HG03575 (cell line): Measurements from ENCODE around the gene DCAF10.
"Not testable (repeated sequence)": the region's sequence is repeated elsewhere in the genome, so short reads cannot be mapped to it uniquely, and the experiment has no call there.

Experiments used
- ATAC-seq: cut with Tn5 transposase; IDR thresholded peaks from one replicate; pipeline ENCODE4 v1.9.1; 2021; ENCODE audit not compliant: unreplicated experiment, insufficient number of reproducible peaks, low FRiP score; ENCODE audit errors: extremely low read depth

Gene DCAF10

GRCh38 chr9:37903647-37904444 is 103.2 kb downstream of the DCAF10 start, which contains the start of gene SLC25A51:
TSS of gene SLC25A51 (minus strand) at chr9:37904127. CDS start at chr9:37888550, 15,577 bp downstream.
- ATAC-seq: peak; percentile 67

DNA sequence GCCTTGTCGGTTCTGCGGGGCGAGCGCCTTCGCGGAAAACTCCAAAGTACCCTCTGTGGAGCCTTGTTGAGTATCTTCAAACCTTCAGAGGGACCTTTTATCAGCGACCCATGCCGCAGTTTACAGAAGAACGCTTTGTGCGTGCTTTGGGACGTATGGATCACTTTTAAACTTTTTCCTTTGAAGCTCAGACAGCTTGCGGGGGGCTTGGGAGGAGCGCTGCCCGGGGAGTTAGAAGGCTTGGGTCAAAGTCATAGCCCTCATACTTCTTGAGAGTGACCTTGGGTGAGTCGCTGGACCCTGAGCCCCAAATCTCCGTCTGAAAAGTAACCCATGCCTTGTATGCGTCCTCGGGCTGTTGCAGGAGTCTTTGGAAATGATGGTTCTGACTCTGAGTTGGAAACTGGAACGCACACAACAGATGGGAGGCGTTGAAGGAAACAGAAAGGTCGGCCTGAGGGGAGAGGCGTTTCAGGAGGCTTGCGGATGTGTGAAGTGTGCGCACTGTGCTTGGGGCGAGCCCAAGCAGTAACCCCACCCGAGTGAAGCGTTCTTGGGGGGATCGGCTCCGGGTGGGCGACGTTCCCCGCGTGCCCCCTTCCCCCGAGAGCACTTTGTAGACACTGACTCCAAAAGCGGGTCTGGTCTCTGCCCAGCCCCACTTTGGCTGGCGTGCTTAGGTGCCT is 104.0 kb downstream of the DCAF10 start:
- no peak for ATAC-seq

- no peak for ATAC-seq
Measured at GRCh38 chr9:37905131-37905505, 104.5 kb downstream of the DCAF10 start.

- no peak for ATAC-seq
Measured at GRCh38 chr9:37905776-37906175, 105.2 kb downstream of the DCAF10 start.

GRCh38 chr9:37906312-37907239 is 106.0 kb downstream of the DCAF10 start:
- no peak for ATAC-seq

- no peak for ATAC-seq
Measured at GRCh38 chr9:37908283-37908682, 107.7 kb downstream of the DCAF10 start.

DNA sequence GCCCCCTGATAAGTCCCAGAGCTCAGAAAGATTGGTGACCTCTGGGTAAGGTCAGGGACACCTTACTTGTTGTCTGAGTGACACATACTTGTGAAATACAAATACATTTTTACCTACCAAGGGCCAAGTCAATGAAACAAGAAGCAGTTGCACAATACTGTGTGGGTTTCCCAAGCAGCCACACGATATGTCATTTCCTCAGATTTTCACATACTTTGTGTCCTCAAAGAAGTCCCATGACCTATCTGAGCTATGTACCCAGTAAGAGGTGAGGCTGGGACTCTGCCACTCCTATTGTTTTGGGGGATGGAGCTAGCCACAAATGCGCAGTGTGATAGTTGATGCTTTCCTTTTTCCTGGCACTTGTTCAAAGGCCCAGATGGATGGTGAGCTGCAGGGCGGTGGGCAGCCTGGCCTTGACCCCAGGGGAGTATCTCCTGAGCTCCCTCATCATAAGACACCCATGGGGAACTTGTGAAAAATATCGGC is 108.1 kb downstream of the DCAF10 start:
- no peak for ATAC-seq

DNA sequence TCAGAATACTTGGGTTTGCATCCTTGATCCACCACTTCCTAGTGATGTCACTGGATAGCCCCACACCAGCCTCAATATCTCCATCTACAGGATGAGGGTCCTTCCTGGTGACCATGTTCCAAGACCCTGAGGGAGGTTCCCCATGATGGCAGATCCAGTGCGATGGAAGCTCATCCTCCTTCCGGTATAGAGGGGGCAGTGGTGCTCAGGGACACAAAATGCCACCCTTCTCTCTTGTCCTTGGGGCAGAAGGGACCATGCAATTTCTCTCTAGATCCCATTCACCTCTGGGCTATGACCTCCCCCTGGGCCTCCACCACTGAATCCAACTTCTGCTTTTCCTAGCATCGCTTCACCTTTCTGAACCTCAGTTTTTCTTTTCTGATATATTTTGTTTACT is 108.7 kb downstream of the DCAF10 start:
- no peak for ATAC-seq

- ATAC-seq: not testable (repeated sequence)
Measured at GRCh38 chr9:37909836-37910235, 109.2 kb downstream of the DCAF10 start.

DNA sequence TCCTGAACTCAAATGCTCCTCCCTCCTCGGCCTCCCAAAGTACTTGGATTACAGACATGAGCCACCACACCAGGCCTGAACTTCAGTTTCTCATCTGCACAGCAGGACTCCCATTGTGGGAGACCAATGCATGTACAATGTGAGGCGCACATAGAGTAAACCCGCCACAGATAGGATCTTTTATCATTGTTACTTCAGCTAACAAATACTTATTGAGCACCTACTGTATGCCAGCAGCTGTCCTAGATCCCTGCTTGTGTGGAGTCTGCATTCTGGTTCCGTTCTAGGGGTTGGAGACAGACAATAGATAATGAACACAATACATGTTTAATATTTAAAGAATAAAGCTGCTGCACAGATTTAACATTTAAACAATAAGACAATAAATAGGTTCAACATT is 109.7 kb downstream of the DCAF10 start:
- no peak for ATAC-seq

DNA sequence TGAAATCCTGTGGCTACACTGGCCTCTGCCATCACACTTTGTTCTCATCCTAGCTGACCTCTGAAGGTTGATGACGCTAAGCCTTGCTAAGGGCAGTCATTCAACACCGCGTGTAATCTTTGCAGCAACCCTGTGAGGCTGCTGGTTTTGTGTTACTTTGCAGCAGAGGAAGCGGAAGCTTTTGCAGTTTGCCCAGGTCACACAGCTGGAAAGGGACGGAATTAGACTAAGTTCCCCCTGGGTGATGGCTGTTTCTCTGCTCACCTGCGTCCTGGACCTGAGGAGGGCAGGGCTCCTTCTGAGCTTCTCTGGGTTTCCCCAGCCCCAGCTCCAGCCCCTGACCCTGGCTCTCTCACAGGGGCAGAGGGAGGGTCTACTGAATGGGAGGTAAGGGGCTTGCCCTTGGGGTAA is 110.7 kb downstream of the DCAF10 start:
- ATAC-seq: no peak

- ATAC-seq: no peak
Measured at GRCh38 chr9:37913480-37914153, 113.0 kb downstream of the DCAF10 start.

DNA sequence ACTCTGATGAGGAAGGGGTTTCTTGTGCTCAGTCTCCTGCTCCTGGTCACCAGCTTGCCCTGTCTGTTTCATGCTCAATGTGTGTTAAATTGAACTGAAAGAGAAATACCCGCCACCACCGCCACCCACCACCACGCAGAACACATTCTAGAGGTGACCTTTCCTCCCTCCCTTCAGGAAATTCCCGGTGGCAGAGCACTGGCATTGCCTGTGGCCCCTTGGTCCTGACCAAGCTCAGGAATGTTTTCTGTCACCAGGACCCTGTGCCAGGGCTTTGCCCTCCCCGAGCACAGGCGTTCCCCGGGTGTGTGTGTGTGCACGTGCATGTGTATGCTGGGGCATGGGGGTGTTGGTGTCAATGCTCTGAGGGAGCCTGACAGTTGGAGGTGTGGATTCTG is 113.6 kb downstream of the DCAF10 start:
- ATAC-seq: no peak

DNA sequence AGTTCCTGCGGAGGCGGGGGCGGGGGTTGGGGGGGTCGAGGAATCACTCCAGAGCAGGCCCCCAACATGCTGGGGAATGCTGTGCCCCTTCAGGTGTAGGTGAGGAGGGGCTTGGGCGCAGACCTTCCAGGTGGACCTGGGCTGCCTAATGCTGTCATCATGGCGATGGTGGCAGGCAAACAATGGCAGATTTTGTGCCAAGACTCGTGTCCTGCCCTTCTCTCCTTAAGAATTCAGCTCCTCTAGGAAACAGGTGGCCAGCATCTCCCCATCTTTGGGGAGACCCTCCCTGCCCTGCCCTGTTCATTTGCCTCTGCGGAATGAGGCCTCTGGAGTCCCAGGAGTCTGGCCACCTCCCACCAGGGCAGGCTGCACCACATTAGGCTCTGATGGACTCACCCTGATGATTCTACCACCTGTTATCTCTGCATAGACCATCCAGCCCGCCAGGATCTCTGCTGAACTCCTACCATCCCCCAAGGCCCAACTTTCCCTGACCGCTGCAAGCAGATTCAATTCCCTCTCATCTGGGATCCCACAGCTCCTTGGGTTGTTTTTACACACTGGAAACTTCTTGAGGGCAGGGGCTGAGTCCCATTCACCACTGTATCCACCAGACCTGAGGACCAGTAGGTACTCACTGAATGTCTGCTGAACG is 114.2 kb downstream of the DCAF10 start:
- no peak for ATAC-seq

DNA sequence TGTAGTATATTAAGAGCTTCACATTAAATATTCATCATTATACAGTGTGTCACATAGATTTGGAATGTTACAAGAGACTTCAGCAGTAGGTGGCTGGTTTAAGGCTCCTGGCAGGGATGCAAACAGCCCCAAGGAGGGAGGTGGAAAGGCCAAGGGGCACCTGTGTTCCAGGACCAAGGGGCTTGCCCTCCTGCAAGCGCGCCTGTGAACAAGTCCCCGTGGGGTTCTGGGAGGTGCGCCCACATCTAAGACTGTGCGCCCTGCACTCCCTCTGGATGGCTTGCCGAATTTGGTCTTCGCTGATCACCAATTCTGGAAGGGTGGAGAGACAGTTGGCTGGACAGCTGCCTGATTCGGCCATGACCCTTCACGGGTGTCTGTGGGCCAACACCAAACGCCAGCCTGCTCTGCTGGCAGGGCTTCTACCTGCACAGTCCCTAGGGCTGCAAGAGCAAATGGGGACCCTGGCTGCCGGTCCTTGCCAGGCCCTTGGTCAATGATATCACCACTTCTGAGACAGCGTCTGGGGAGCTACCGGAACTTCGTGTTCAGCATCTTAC is 115.4 kb downstream of the DCAF10 start:
- ATAC-seq: no peak

DNA sequence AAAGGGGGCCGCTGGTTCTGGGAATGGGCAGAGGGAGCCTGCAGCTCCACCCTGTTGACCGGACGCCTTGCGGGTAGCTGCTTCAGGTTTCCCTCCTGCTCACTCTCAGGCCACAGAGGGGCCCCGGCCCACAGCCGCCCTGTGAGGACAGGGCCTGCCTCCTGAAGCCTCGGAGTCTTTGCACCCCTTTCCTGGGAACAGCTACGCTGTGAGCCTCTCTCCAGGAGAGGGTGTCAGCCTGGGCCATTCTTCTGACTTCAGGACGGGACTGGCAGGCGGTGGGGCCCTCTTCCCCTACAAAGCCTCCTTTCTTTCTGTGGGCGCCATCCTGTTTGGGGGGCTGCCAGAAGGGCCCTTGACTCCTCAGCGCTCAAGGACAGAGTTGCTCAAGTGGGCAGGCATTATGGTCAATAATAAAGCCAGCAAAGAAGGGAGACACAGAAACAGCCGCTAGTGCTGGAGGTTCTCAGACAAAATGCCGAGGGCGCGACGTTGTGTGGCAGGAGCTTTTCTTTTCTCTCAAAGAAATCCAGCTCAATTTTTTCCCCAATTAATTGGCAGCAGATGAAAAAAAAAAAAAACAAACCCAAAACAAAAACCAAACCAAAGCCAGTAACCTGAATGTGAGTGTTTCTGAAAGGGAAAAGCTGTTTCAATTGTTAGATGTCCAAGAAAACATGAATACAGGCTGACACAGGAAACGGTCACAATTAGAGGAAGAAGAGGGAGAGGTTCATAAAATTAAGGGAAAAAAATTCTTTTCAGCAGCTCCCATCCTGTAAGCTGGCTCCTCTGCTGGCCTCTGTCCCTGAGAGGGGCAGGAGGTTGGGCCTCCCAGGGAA is 116.1 kb downstream of the DCAF10 start:
- ATAC-seq: no peak
